Keratinocyte (primary cell): ENCODE data around the gene A4GALT. TPM values are rescaled to one million over a fixed set of nuclear protein-coding genes. Genes with fewer than 3 reads are reported as not detected.

Source experiments
- DNase-seq: peaks from one replicate; pipeline ENCODE4 v3.0.0-alpha.2; 2011; ENCODE audit warnings: low read depth, missing footprints, low spot score
- FAIRE-seq: peaks from 2 replicates; lab custom pipeline; 2011; peaks lifted over from hg19 to GRCh38; lab: Jason Lieb, UNC
- H2AFZ ChIP-seq: 2 replicates; pipeline ENCODE4 v1.6.0; 2012; ENCODE audit warnings: low read length, control low read depth, inconsistent platforms; ENCODE audit not compliant: control insufficient read depth
- H3K27ac ChIP-seq: 2 replicates; pipeline ENCODE4 v1.5.1; 2011; ENCODE audit warnings: low read length; ENCODE audit not compliant: control insufficient read depth, insufficient read depth
- H3K27me3 ChIP-seq: 3 replicates; pipeline ENCODE4 v1.6.0; 2011; ENCODE audit warnings: low read length; ENCODE audit not compliant: control insufficient read depth, insufficient read depth; ENCODE audit errors: extremely low read depth
- H3K36me3 ChIP-seq, 2 experiments: 2 replicates in 1 of 2; 3 replicates in 1 of 2; pipeline ENCODE4 v1.5.1; 2011; ENCODE audit warnings: low read length in 2 of 2, mild to moderate bottlenecking in 1 of 2; ENCODE audit not compliant: control insufficient read depth in 2 of 2, insufficient read depth in 2 of 2; ENCODE audit errors: extremely low read depth in 1 of 2
- H3K4me1 ChIP-seq: 3 replicates; pipeline ENCODE4 v1.5.1; 2011; ENCODE audit warnings: low read length; ENCODE audit not compliant: control insufficient read depth, insufficient read depth; ENCODE audit errors: extremely low read depth
- H3K4me2 ChIP-seq: 3 replicates; pipeline ENCODE4 v1.6.0; 2011; ENCODE audit warnings: low read depth, low read length; ENCODE audit not compliant: control insufficient read depth, insufficient read depth; ENCODE audit errors: extremely low read depth
- H3K4me3 ChIP-seq, 3 experiments: fragments of 200-600 bp in 1 of 3; sonication (generic) in 1 of 3; 2 replicates in 2 of 3; 3 replicates in 1 of 3; pipeline ENCODE4 v1.5.1; 2011 to 2016; ENCODE audit warnings: low read length in 3 of 3, mild to moderate bottlenecking in 3 of 3, control low read depth in 2 of 3, inconsistent platforms in 1 of 3, low read depth in 1 of 3, mixed read lengths in 1 of 3, mixed run types in 1 of 3, moderate library complexity in 1 of 3; ENCODE audit not compliant: control insufficient read depth in 2 of 3, insufficient read depth in 2 of 3; ENCODE audit errors: extremely low read depth in 1 of 3
- H3K79me2 ChIP-seq: 2 replicates; pipeline ENCODE4 v1.6.0; 2012; ENCODE audit warnings: low read length; ENCODE audit not compliant: control insufficient read depth, insufficient read depth
- H3K9ac ChIP-seq: 3 replicates; pipeline ENCODE4 v1.6.0; 2011; ENCODE audit warnings: low read length; ENCODE audit not compliant: control insufficient read depth, insufficient read depth; ENCODE audit errors: extremely low read depth
- H3K9me1 ChIP-seq: 3 replicates; pipeline ENCODE4 v1.6.0; 2011; ENCODE audit warnings: low read length; ENCODE audit not compliant: control insufficient read depth, insufficient read depth; ENCODE audit errors: extremely low read depth
- H3K9me3 ChIP-seq: 2 replicates; pipeline ENCODE4 v1.5.1; 2012; ENCODE audit warnings: low read depth, low read length; ENCODE audit not compliant: control insufficient read depth
- H4K20me1 ChIP-seq: 3 replicates; pipeline ENCODE4 v1.6.0; 2011; ENCODE audit warnings: low read length; ENCODE audit not compliant: control insufficient read depth, insufficient read depth; ENCODE audit errors: extremely low read depth
- CTCF ChIP-seq, 3 experiments: IDR thresholded peaks in 1 of 3; conservative IDR thresholded peaks in 1 of 3; optimal IDR thresholded peaks in 1 of 3; 2 replicates in 2 of 3; 3 replicates in 1 of 3; pipeline versions ENCODE3 to v1.5.1; 2011; ENCODE audit warnings: low read length in 3 of 3, mild to moderate bottlenecking in 3 of 3, moderate library complexity in 2 of 3, control low read depth in 1 of 3, inconsistent platforms in 1 of 3; ENCODE audit not compliant: insufficient read depth in 2 of 3; ENCODE audit errors: extremely low read depth in 1 of 3
- EZH2 ChIP-seq: IDR thresholded peaks from one replicate; pipeline ENCODE4 v1.6.1; 2012; ENCODE audit warnings: inconsistent platforms, mild to moderate bottlenecking, low read length, moderate library complexity
- dilution Hi-C: fragments of 300-500 bp; cut with MboI; formaldehyde crosslinking; loops from one replicate; pipeline ENCODE4 v1.7.0; 2020; ENCODE audit warnings: low sequenced_read_pairs; ENCODE audit not compliant: extremely low pct_ligation_motif_present
- polyA plus RNA-seq, 5 experiments: library from polyadenylated mRNA; depleted of rRNA in 3 of 5; stranded (reverse) in 3 of 5; stranded (forward) in 1 of 5; unstranded in 1 of 5; fragments of >200 nt; gene quantifications; 1 replicate in 1 of 5; 2 replicates in 3 of 5; 3 replicates in 1 of 5; pipeline versions ENCODE4 v1.2.1 to v1.2.3, GENCODE V29; 2011 to 2012; ENCODE audit warnings: missing spikeins in 2 of 5, low read depth in 1 of 5, low replicate concordance in 1 of 5

The A4GALT gene
- polyA plus RNA-seq, 1 donor (not counting 4 experiments of a cell fraction or from before 2014, with no cell fraction given): 1.6 TPM

GRCh38 chr22:42686756-42687491 lies 33.7 kb downstream of the A4GALT start:
- DNase-seq: no peak
- no peak for FAIRE-seq
- H3K4me2 ChIP-seq: no peak overlapping the region

DNA sequence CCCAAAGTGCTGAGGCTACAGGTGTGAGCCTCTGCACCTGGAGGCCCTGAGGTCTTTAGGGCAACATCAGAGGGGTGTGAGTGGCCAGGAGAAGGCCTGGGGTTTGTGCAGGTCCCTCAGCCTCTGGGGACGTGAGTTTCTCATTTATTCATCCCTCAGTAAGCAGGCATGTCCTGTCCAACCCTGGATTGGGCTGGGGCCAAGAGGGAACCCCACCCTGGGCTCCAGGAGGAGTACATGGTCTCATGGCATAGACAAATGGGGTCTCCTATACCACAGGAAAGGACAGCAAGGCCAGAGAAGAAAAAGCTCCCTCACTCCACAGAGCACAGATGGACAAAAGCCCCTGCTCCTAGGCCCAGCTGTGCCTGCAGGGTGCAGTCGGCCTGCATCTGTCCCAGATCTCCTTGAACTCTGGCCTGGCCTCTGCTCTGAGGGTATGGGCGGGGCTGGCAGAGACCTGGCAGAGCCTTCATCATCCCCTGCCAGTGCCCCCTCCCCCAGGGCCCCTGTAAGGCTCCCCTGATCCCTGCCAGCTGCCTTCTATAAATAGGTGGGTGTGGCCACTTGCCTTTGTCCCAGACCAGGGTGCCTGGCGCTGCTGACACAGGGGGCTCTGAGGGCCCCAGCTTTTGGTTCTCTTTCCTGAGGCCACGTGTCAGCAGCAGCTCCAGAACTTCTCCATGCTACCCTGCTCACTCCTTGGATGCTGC lies 34.6 kb downstream of the A4GALT start:
- Histone ChIP-seq H2AFZ (no peak overlapping the region), H3K4me1 (peaks cover 38% of the 10 kb centered on the region), H4K20me1 (no peaks in the 10 kb centered on the region), H3K4me3 (no peak overlapping the region), H3K27me3 (no peaks in the 10 kb centered on the region), H3K9me1 (no peaks in the 10 kb centered on the region), H3K36me3 (no peaks in the 10 kb centered on the region), H3K27ac (no peak overlapping the region), H3K9ac (no peak overlapping the region), H3K4me2 (no peak overlapping the region), H3K9me3 (no peaks in the 10 kb centered on the region), H3K79me2 (no peaks in the 10 kb centered on the region)
- dilution Hi-C loops: no loop called here
- no peak for DNase-seq
- TF ChIP-seq CTCF (optimal IDR thresholded peaks at IDR 0.05 in 1 of 3, IDR thresholded peaks at IDR 0.05 in 1 of 3, conservative IDR thresholded peaks at IDR 0.05 in 1 of 3; ENCODE audit: extremely low read depth in 1 of 3, insufficient read depth in 2 of 3, low read length in 3 of 3) (no peak), EZH2 (no peak)
- FAIRE-seq: no peak

More at GRCh38 chr22:42686756-42687491, 33.7 kb downstream of the A4GALT start:
- Histone ChIP-seq H3K4me3 (no peak overlapping the region), H3K79me2 (no peaks in the 10 kb centered on the region), H3K9ac (no peak overlapping the region), H3K27ac (no peak overlapping the region), H3K9me3 (no peaks in the 10 kb centered on the region), H3K36me3 (no peaks in the 10 kb centered on the region), H3K27me3 (no peaks in the 10 kb centered on the region), H3K4me1 (peaks cover 38% of the 10 kb centered on the region), H2AFZ (no peak overlapping the region), H4K20me1 (no peaks in the 10 kb centered on the region), H3K9me1 (no peaks in the 10 kb centered on the region)
- dilution Hi-C loops: no loop called here
- TF ChIP-seq CTCF (optimal IDR thresholded peaks at IDR 0.05 in 1 of 3, IDR thresholded peaks at IDR 0.05 in 1 of 3, conservative IDR thresholded peaks at IDR 0.05 in 1 of 3; ENCODE audit: extremely low read depth in 1 of 3, insufficient read depth in 2 of 3, low read length in 3 of 3) (no peak), EZH2 (no peak)
